ENCODE measurements around the gene TTYH2.

The TTYH2 gene

DNA sequence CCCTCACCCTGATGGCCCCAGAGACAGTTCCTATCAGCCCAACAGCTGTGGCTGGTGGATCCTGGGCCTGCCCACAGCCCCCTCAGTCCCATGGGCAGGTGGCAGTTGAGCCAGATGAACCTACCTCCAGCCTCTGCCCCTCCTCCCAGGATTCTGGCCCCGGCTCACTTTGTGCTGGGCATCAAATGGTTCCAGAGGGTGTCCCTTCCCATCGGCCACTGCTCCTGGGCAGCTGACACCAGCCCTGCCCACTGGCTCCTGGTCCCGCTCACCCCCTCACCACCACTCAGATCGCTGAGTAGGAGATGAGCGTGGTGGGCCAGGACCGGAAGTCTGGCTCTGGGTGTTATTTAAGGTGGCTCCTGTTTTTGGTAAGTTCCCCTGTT lies 2.0 kb downstream of the TTYH2 start:
- no peak for DNase-seq

DNA sequence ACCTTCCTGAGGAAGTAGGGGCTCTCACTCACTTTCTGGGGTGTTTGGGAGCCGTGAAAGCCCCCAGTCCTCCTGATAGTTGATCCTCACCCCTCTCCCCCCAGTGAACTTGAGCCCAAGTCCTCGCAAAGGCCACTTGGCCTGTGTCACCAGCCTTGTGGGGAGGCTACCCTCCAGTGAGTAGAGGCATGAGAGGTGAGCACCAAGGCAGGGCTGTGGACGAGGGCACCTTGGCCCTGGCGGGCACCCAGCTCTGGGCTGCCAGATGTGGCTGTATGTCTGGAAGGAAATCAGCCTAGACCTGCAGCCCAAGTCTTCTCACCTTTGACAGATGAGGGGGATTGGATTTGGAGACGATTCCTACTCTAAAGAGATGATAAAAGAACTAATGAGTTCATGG lies 3.1 kb downstream of the TTYH2 start:
- DNase-seq, result no peak

DNA sequence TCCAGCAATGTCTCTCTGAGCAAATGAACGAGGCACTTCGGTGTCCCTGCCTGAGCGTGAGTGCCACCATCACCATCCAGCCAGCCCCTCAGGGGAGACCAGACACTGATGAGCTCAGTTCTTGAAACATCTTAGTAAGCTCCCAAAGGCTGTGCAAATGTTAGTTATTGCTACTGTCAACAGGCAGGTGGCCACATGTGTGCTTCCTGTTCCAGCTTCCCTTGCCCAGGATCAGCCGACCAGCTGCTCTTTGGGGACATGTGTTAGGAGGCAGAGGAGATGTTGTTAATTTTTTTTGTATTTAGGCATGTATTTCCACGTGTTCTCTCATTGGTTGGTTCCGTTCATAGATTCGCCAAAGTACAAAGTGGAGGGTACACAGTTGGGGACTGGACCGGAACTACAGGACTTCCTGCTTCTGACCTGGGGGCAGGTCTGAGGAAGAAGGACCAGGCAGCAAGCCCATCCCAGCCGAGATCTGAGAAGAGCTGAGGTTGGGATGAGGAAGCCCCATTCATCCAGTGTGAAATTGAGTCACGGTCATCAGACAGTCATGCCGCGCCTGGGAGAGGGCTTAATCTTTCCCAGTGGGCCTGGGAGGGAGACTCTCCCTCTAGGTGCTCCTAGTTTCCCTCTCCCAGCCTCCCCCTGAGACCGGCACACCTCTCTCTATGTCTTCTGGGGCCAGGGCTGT lies 3.8 kb downstream of the TTYH2 start:
- DNase-seq, result no peak

DNA sequence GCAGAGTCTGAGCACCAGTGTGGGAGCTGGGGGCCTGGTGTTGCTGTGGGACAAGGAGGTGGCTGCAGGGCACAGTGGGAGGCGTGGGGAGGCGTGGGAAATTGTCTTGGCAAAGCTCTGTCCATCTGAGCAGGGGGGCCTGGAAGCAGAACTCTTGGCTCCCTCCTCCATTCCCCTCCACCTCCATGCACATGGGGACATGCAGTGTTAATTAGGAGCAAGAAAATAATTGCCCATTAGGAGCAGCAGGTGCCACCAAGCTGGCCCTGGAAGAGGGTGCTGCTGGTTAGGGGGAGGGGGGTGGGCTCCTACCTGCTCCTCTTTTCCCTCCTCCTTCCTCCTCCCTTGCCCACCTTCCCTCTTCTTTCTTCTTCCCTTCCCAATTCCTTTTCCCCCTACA lies 4.5 kb downstream of the TTYH2 start:
- DNase-seq, result no peak

DNA sequence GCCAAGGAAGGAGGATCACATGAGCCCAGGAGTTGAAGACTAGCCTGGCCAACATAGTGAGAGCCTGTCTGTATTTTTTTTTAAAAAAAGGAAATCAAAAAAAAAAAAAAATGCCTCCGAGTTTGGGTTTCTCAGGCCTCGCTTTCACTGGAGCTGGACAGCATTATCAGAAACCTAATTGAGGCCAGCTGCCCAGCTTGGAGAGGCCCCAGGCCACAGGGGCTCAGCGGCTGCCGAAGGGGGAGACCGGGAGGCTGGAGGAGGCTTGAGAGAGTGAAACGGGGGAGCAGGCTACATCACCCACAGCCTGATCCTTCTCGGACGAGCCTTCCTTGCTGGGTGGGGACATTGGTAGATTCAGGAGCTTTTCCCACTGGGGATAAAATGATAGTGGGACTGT lies 5.1 kb downstream of the TTYH2 start:
- no peak for DNase-seq

DNA sequence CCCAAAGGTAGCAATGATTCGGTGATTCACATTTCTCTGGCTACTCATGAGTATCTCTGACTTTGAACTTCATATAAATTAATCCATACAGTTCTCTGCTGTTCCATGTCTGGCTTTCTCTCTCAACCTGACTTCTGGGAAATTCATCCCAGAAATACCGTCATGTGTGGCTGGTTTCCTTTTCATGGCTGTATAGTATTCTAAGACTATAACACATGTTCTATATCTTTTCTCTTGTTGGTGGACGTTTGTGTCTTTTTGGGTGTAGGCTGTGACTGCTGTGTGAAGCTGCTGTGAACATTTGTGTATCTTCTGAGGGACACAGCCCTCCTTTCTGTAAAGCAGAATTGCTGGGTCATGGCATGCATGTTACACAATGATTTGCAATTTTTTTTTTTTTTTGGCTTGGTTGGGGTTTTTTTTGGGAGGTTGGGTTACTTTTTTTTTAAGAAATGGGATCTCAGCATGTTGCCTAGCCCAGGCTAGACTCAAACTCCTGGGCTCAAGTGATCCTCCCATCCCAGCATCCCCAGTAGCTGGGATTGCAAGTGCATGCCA lies 6.3 kb downstream of the TTYH2 start:
- no peak for DNase-seq

DNA sequence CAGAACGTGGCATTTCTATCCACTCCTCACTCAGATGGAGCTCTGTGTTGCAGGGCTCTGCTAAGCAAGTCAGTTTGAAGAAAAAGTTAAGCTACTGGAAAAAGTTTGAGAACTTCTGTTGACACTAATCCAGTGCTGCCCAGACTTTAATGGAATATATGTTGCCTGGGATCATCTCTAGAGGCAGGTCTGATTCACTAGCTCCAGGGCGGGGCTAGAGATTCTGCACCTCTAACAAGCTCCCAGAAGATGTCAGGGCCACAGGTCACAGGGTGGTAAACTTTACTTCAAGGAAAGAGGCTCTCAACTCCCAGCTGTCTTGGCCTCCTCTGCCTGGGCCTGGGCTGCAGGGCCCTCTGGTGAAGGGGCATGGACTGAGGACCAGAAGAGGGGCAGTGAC lies 6.8 kb downstream of the TTYH2 start:
- DNase-seq, result no peak

DNA sequence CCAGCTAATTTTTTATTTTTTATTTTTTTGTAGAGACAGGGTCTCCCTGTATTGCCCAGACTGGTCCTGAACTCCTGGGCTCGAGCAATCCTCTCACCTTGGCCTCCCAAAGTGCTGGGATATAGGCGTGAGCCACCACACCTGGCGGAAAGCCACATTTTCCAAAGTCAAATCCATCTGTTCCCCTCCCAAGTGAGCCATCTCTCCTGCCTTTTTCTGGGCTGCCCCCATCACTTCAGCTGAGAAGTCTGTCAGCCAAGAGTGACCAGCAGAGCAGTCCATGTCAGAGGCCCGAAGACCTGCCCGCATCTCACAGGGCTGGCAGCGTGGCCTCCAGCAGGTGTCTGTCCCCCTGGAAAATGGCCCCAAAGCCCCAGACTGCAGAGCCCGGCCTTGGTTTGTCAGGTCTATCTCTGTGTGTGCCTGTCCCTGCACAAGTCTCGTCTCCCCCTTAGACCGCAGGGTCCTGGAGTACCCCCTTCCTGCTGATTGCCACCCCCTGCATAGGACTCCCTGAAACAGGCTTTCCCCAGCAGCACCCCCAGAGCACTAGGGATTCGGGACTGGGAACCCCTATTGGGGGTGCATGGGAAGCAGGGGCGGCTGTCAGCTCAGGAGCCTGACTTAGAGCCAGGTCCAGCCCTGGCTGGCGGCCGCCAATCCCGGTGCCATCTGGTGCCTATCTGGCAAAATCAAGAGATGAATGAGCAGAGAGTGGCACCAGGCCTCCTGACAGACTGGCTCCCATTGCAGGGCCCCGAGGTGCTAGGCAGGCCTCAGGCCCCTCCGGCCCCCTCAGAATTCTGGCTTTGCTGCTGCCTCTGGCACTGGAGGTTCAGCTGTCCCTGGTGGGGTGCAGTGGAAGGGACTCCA lies 7.8 kb downstream of the TTYH2 start:
- no peak for DNase-seq

DNA sequence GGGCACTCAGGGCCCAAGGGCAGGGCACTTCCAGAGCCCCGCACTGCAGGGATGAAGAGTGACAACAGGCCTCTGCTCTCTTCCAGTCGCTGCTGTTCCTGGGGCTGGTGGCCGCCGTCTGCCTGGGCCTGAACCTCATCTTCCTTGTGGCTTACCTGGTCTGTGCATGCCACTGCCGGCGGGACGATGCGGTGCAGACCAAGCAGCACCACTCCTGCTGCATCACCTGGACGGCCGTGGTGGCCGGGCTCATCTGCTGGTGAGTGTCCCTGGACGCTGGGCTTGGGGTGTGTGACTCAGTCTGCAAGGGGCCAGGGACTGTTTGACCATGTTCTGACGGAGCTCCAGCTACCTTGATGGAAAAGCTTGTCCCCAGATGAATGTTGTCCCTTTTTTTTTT lies 9.0 kb downstream of the TTYH2 start:
- no peak for DNase-seq

DNA sequence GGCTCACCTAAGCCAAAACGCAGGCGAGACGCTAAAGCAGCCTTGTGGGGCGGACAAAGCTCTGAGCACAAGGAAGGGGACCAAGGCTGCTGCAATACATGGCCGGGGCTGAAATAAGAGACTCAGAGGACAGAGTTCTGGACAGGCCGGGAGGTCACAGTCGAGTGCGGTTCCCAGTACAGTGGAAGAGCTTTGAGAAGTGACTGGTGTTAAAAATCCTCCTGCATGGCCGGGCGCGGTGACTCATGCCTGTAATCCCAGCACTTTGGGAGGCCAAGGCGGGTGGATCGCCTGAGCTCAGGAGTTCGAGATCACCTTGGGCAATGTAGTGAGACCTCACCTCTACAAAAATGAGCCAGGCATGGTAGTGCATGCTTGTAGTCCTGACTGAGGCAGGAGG lies 10.5 kb downstream of the TTYH2 start:
- DNase-seq, result no peak

DNA sequence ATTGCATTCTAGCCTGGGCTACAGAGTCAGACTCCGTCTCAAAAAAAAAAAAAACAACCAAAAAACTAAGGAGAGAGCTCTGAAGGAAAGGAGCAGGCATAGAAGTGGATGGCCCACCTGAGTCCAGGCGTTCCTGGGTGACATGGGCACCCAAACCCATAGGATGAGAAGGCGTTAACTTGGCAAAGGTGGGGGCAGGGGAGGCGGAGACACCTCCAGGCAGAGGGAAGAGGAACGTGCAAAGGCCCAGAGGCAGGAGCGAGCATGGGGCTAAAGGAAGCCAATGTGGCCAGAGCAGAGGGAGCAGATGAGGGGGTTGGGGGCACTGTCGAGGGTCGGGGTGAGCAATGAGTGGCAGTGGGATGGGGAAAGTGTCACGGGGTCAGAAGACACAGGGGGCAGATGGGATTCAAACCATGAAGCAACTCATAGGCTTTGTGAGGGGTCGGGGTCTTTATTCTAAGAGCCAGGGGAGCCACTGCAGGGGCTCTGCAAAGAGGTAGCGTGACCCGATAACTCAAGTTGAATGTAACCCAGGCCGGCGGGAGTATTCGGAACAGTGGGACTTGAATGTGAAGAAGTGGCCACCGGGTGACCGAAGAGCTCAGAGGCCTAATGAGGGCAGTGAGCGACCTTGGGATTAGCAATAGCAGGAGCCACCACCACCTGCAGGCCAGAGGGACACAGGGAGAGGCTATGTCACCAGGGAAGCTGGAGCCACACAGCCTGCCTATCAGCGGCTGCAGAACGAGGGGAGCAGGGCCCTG lies 11.8 kb downstream of the TTYH2 start:
- no peak for DNase-seq

DNA sequence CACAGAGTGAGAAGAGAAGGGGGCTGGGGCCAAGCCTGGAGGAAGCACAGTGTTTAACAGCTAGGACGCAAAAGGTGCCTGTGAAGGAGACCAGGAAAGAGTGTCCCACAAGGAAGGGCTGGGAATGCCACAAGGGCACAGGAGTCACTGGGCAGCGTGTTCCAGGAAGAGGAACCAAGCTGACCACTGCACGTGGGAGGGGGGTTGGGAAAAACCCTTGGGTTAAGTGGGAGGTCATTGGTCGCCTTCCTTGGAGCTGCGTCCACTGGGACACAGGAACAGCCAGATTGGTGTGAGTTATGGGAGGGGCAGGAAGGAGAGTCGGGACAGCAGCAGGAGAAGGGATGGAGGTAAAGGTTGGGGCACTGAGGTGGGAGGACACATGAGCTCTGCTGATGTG lies 12.9 kb downstream of the TTYH2 start:
- DNase-seq, result no peak

DNA sequence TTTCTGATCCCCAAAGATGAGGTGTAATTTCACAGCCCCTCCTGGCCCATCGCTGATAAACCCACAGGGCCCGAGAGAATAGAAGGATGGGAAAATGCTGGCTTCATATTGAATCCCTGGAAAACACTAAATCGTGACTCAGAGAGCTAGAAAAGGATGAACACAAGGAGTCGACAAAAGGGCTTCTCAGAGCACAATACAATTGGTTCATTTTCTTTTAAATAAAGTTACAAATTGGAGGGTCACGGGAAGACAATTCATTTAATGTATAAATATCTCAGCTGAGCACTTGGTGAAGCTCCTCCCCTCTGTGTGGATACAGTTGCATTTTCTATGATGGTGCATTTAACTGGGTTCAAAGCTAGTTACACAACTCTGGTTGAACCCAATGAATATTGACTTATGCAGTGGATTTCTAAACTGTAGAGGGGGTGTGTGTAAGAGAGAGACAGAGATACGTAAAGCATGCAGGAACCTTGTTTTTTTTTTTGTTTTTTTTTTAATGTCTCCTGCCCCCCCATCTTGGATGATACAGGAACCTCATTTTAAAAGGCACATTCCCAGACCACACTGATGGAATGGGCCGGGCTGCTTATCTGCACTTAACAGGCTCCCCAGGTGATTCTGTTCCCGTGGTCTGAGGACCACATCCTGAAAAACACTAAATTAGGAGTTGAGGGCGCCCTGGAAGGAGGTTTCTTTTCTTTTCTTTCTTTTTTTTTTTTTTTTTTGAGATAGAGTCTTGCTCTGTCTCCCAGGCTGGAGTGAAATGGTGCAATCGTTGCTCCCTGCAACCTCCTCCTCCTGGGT lies 14.1 kb downstream of the TTYH2 start:
- no peak for DNase-seq

DNA sequence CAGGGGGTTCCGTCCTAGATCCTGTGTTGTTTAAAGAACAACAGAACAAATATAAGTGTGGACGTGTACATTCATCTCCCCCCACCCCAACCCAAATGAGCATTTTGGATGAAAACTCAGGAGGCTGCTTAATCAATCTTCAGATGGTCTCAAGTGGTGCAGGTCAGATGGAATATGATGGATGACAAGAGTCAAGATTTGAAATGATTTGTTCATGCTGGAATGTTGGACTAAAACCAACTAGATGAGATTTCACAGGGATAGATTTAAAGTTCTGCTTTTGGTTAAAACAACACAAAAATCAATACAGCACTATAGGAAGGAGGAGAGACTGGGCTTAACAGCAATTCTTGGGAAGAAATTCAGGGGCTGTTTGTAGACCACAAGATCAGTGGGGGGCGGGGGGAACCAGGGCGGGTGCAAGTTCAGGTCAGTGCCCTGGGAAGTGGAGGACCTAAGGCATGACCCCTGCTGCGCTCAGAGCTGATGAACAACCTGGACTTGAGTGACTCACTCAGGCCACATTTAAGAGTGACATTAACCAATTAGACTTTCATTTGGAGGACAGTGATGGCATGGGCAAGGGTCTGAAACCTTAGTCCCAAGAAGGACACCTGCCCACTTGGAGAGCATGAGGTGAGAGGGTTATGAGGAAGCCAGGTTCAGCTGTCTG lies 15.1 kb downstream of the TTYH2 start:
- DNase-seq, result no peak

DNA sequence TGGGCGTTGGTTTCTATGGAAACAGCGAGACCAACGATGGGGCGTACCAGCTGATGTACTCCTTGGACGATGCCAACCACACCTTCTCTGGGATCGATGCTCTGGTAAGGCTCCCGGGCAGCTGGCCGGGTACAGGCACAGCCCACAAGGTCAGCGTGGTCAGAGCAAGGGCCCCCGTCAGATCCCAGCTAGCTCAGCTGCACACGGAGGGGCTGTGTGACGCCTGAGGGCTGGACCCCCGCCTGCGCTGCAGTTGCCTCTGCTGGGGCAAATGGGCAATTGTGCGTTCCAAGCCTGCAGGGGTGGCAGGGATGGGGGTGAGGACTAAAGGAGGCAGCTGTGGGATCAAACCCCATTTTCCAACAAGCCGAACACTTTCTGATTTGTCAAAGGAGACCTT lies 17.5 kb downstream of the TTYH2 start:
- DNase-seq, result no peak

DNA sequence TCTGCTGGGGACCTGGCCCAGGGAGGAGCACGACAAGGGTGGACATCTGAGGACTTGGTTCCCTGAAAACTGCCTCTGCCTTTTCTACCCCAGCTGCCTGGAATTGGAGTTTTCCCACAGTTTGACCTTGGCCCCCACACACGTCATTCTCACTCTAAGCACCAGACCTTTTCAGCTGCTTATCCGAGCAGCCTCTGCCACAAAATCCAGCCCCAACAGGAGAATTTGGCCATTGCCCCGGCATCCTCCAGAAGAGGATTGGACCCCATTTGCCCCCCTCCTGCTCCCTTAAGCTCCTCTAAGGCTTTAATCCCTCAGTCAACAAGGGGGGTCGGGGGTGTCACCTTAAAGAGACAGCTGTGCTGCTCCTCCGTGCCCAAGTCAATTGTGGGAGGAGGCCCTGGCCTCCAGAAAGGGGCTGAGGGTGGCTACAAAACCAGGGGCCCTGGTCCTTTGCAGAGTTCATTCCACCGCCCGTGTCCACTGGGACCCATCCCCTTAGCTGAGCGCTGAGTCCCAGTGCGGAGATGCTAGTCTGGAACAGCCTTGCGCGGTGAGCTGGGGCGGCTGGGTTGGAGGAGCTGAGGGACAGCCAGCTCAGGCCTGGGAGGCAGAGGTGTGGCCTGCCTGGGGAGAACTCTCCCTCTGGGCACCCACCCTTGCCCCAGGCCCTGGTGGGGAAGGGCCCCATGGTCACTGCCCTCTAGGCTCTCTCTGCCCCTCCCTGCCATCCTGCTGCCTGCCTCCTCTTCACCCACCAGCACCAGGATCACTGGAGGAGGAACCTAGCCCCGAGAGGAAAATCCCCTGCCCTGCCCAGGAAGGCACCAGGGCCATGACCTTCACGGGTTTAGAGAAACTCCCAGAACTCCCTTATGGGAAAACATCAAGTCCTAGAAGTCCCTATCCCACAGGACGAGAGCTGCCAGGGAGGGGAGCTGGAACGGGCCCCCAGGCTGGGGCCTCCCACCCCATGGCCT lies 18.8 kb downstream of the TTYH2 start:
- no peak for DNase-seq

DNA sequence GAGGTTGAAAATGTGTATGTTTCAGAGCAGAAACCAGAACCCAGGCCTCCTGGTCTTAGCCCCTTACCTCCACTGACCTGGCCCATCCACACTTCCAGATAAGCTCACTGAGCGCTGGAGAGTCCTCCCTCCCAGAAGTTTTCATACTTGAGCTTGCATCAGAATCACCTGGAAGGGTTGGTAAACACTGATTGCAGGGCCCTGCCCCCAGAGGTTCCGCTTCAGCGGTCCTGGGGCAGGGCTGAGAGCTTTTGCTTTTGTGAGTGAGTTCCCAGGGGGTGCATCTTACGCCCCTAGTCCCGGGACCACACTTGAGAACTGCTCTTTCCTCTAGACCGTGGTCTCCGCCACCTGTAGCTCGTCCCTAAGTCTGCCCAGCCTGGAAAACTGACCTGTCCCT lies 20.6 kb downstream of the TTYH2 start:
- no peak for DNase-seq

DNA sequence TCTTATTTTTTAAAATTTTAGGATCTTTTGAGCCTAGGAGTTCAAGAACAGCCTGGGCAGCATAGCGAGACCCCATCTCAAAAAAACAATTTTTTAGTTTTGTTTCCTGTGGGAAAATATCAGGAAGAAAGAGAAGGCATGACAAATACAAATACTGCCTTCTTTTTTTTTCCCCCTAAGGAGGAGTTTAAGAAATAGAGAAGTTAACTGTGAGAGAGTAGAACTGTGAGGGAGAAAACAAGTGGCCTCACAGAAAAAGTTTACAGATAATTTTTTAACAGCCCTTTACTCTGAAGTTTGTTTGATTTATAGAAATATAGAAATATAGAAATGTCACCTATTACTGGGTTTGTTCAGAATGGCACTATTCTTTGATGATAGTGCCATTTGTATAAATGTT lies 21.1 kb downstream of the TTYH2 start:
- DNase-seq, result no peak

DNA sequence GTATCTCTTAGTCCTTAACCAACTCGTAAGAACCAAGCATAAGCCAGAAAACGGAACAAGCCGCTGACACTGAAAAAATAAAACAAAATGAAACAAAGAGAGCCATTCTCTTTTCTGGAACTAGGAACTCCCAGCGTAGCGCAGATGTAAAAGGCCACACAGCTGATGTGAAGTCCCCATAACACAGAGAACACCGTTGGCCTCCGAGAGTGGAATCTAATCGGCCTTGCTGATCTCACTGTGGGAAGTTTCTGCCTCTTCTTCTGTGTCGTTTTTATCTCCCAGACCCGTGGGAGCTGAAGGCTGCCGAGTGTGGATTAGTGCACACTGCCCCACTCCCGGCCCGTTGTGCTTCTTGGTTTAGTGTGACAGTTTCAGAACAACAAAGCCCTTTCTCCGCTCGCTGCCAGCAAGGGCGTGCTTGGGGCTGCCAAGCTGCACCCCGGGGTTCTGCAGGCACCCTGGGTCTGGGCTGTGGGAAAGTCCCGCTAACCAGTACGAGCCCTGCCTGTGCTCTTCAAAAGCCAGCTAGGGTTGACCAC lies 21.7 kb downstream of the TTYH2 start:
- no peak for DNase-seq

DNA sequence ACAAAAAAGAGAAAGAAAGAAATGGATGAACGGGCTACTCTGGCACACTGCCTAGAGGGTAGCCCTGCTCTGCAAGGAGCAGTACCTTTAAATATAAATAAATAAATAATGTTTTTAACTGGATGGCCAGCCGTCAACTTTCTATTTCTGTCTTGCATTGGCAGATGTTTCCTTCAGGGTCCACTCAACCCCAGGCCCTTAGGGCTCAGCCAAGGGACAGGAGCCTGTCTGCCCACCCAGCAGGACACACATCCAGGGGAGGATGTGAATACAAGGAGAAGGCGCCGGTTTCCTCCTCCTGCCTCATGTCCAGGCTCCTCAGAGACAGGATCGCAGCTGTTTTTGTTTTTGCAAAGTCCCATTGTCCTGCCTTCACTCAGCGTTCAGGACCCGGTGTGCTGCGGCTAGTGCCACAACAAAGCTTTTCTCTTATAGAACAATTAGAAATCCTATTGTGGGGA lies 22.6 kb downstream of the TTYH2 start:
- no peak for DNase-seq
